Globus pallidus (tissue), 1 donor: ENCODE measurements around the gene SAMHD1.
"Not testable (repeated sequence)": the region's sequence is repeated elsewhere in the genome, so short reads cannot be mapped to it uniquely, and the experiment has no call there.

Source experiments
- DNase-seq: peaks from one replicate; pipeline ENCODE4 v3.0.0-alpha.2; 2015; ENCODE audit warnings: low spot score

Gene SAMHD1

GRCh38 chr20:36951198-36951978, at the start of gene SAMHD1:
TSS of gene SAMHD1 (minus strand) at chr20:36951708. CDS start at chr20:36951643, 65 bp downstream.
- peak; percentile 97 for DNase-seq

- not testable (repeated sequence) for DNase-seq
These were observed 48.7 kb upstream of the SAMHD1 start for GRCh38 chr20:37000171-37000570.

GRCh38 chr20:36998652-36999051, 47.1 kb upstream of the SAMHD1 start:
- DNase-seq = no peak

- no peak for DNase-seq
These were observed 45.6 kb upstream of the SAMHD1 start for GRCh38 chr20:36997121-36997520.

DNA sequence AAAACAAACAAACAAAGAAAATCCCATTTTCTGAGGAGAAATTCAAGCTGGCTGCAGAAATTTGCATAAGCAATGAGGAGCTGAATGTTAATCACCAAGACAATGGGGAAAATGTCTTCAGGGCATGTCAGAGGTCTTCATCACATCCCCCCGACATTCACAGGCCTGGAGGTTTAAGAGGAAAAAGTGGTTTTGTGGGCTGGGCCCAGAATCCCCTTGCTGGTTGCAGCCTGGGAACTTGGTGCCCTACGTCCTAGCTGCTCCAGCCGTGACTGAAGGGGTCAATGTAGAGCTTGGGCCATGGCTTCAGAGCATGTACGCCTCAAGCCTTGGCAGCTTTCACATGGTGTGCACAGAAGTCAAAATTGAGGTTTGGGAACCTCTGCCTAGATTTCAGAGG, 42.7 kb upstream of the SAMHD1 start:
- not testable (repeated sequence) for DNase-seq

DNA sequence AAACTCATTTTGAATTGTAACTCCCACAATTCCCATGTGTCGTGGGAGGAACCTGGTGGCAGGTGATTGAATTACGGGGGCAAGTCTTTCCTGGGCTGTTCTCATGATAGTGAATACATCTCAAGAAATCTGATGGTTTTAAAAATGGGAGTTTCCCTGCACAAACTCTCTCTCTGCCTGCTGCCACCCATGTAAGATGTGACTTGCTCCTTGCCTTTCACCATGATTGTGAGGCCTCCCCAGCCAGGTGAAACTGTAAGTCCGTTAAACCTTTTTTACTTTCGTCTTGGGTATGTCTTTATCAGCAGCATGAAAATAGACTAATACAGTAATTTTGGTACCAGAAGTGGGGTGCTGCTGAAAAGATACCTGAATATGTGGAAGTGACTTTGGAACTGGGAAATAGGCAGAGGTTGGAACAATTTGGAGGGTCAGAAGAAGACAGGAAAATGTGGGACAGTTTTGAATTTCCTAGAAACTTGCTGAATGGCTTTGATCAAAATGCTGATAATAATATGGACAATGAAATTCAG, 41.4 kb upstream of the SAMHD1 start:
- DNase-seq = no peak

DNA sequence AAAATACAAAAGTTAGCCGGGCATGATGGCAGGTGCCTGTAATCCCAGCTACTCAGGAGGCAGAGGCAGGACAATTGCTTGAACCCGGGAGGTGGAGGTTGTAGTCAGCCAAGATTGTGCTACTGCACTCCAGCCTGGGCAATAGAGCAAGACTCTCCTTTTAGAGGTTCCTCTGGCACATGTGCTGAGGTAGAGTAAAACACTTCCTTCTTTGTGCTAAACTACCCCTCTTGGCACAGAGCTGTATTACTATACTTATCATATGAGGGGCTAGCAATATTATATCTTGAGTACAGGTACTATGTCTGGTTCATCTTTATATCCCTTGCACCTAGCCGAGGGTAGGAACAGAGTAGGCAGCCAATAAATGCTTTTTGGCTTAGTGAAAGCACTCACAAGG, 40.2 kb upstream of the SAMHD1 start:
- no peak for DNase-seq

DNA sequence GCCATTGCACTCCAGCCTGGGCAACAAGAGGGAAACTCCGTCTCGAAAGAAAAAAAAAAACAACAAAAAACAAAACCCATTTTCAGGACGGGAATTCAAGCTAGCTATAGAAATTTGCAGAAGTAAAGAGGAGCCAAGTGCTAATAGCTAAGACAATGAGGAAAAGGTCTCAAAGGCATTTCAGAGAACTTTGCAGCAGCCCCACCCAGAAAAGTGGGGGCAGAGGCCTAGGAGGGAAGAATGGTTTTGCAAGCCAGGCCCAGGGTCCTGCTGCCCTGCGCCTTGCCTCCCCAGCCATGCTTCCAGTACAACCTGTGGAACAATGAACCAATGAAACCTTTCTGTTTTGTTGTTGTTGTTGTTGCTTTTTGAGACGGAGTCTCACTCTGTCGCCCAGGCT, 38.3 kb upstream of the SAMHD1 start:
- DNase-seq = no peak

- DNase-seq = no peak
These were observed 37.0 kb upstream of the SAMHD1 start for GRCh38 chr20:36988494-36988966.

DNA sequence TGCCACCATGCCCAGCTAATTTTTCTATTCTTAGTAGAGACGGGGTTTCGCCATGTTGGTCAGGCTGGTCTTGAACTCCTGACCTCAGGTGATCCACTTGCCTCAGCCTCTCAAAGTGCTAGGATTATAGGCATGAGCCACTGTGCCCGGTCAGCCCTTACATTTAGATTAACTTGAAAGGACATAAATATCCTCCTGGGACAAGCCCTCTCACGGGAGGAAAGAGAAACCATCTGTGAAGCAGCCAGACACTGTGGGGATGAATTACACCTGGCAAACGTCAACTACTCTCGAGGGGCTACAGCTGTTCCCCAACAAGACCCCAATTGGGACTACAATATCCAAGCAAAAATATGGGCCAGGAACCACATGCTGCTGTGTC, 32.7 kb upstream of the SAMHD1 start:
- no peak for DNase-seq

DNA sequence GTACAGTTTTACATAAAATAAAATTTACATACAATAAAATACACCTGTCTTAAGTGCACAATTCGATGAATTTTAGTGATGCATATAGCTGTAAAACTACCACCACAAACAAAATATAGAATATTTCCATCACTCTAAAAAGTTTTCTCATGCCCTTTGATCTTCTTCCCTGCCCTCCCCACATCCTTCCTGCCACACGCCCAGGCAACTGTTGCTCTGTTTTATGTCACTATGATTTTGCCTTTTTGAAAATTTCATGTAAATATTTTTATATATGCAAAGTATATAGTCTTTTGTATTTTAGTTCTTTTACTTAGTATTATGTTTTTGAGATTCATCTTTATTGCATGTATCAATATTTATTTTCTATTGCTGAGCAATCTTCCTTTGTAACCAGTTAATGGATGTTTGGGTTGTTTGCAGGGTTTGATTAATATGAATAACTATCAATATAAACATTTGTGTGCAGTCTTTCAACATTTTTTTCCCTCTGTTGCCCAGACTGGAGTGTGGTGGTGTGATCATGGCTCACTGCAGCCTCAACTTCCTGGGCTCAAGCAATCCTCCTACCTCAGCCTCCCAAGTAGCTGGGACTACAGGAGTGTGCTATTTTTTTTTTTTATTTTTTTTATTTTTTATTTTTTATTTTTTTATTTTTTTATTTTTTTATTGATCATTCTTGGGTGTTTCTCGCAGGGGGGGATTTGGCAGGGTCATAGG, 23.8 kb upstream of the SAMHD1 start:
- no peak for DNase-seq

GRCh38 chr20:36974660-36975059, 23.2 kb upstream of the SAMHD1 start:
- DNase-seq = no peak

- no peak for DNase-seq
These were observed 19.6 kb upstream of the SAMHD1 start for GRCh38 chr20:36971103-36971502.

GRCh38 chr20:36969478-36970186, 18.1 kb upstream of the SAMHD1 start:
- DNase-seq = no peak

DNA sequence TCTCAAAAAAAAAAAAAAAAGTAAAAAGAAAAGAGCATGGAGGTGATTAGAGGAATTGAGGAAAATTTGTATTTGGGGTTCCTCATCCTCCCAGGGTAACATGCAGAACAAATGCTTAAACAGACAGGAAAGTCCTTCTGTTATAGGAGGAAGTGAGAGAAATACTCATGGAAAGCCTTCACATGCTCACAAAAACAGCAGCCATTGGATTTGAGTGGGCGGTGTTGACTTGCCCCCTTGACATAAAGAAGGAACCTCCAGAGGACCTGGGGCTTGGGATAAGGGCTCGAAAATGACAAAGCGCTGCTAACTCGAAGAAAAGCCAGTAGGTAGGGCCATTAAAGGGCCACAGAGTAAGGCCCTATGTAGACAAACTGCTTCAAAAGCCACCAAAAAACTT, 17.5 kb upstream of the SAMHD1 start:
- DNase-seq = peak; percentile 21

DNA sequence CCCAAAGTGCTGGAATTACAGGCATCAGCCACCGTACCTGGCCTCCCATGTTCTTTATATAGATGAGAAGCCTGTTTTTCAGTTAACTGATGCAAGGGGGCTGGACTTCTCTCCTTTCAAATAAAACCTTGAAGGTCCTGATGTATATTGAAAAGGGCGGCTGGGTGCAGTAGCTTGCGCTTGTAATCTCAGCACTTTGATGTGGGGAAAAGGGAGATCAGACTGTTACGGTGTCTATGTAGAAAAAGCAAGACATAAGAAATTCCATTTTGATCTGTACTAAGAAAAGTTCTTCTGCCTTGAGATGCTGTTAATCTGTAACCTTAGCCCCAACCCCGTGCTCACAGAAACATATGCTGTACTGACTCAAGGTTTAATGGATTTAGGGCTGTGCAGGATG, 16.1 kb upstream of the SAMHD1 start:
- no peak for DNase-seq

- DNase-seq = not testable (repeated sequence)
These were observed 15.5 kb upstream of the SAMHD1 start for GRCh38 chr20:36966965-36967364.

GRCh38 chr20:36962354-36962941, 10.9 kb upstream of the SAMHD1 start:
- DNase-seq = not testable (repeated sequence)

GRCh38 chr20:36959242-36959641, 7.7 kb upstream of the SAMHD1 start:
- DNase-seq = no peak

- peak; percentile 59 for DNase-seq
These were observed 6.6 kb upstream of the SAMHD1 start for GRCh38 chr20:36957875-36958667.

- DNase-seq = no peak
These were observed 5.2 kb upstream of the SAMHD1 start for GRCh38 chr20:36956674-36957073.
